ENCODE results near the gene MAST3. TPM values are rescaled to one million over a fixed set of nuclear protein-coding genes. Genes with fewer than 3 reads are reported as not detected.

The MAST3 gene
- total RNA-seq, 1 experiment from 2014 or later: 10.4 TPM

- H3K79me1 ChIP-seq (ENCODE audit: insufficient read depth, low read depth, low read length, poor library complexity, severe bottlenecking): no peaks in the 10 kb centered on the region
- no peak overlapping the region for H3K4ac ChIP-seq (ENCODE audit: low read depth, low read length)
- no peak for DNase-seq
- H4K91ac ChIP-seq (ENCODE audit: insufficient read length, low read depth, low read length): no peak overlapping the region
- no peaks in the 10 kb centered on the region for H3K79me2 ChIP-seq (ENCODE audit: insufficient read depth, low read length)
- no peaks in the 10 kb centered on the region for H4K20me1 ChIP-seq (ENCODE audit: control insufficient read depth, insufficient read depth, insufficient read length)
- H2BK20ac ChIP-seq (ENCODE audit: low read depth, low read length, poor library complexity, severe bottlenecking): no peak overlapping the region
- Mint-ChIP-seq H3K9me3 (peaks cover 0 to 4% of the 10 kb centered on the region in 2 experiments; a peak in 1 of 5 replicates), H3K4me3 (no peak overlapping the region), H3K36me3 (ENCODE audit: insufficient read depth in 1 of 3, low read depth in 3 of 3) (peaks cover 17 to 60% (median 50%) of the 10 kb centered on the region in 3 experiments), H3K4me1 (no peaks in the 10 kb centered on the region), H3K27ac (no peak overlapping the region), H3K27me3 (ENCODE audit: low read depth) (no peaks in the 10 kb centered on the region)
- no peak overlapping the region for H3K4me2 ChIP-seq (ENCODE audit: insufficient read depth, insufficient read length, low read length)
- no peaks in the 10 kb centered on the region for H3K23me2 ChIP-seq (ENCODE audit: insufficient read length, low read depth, low read length, poor library complexity, severe bottlenecking)
- no peak overlapping the region for H2BK5ac ChIP-seq (ENCODE audit: insufficient read length, low read length)
- H3K27ac ChIP-seq (ENCODE audit: insufficient read length, low read depth, low read length): no peak overlapping the region
- H2BK15ac ChIP-seq (ENCODE audit: low read depth, low read length): no peak overlapping the region
- no peak overlapping the region for H4K5ac ChIP-seq (ENCODE audit: insufficient read length, low read depth, low read length)
- no peak overlapping the region for H3K56ac ChIP-seq (ENCODE audit: insufficient read length, low read depth, low read length)
- H2AK5ac ChIP-seq (ENCODE audit: insufficient read length, low read length): no peak overlapping the region
- no peak overlapping the region for H3T11ph ChIP-seq (ENCODE audit: low read length)
- no peak overlapping the region for H2BK120ac ChIP-seq (ENCODE audit: low read depth, low read length, poor library complexity, severe bottlenecking)
- no peak overlapping the region for H2AFZ ChIP-seq (ENCODE audit: low read length)
- H3K27me3 ChIP-seq (ENCODE audit: insufficient read depth, low read length): no peaks in the 10 kb centered on the region
- H3K9ac ChIP-seq (ENCODE audit: extremely low read depth, insufficient read length, low read length): no peak overlapping the region
- no CpG with 5 or more reads among the region's 11 CpGs for WGBS (ENCODE audit: extremely low coverage, insufficient read length, low lambda C conversion rate)
- H4K8ac ChIP-seq (replicated peaks; ENCODE audit: insufficient read length, low read depth, low read length): no peak overlapping the region
- H3K23ac ChIP-seq (ENCODE audit: insufficient read length, low read depth, low read length): no peak overlapping the region
- H3K9me3 ChIP-seq (ENCODE audit: control insufficient read depth, low read depth, low read length): no peaks in the 10 kb centered on the region
- no peak overlapping the region for H3K18ac ChIP-seq (ENCODE audit: insufficient read length, low read depth, low read length)
- H3K4me1 ChIP-seq (ENCODE audit: insufficient read depth, low read length): no peaks in the 10 kb centered on the region
- H2BK12ac ChIP-seq (ENCODE audit: insufficient read length, low read depth, low read length): no peak overlapping the region
- H3K14ac ChIP-seq (ENCODE audit: insufficient read depth, low read length): no peak overlapping the region
- TF ChIP-seq CTCF (conservative IDR thresholded peaks at IDR 0.05): no peak
Observed at GRCh38 chr19:18137242-18137641, 39.7 kb downstream of the MAST3 start.

Data from H9 (cell line).